Measurements from ENCODE around the gene SLC5A2.
"Not testable (repeated sequence)": the region's sequence is repeated elsewhere in the genome, so short reads cannot be mapped to it uniquely, and the experiment has no call there.

The SLC5A2 gene

DNA sequence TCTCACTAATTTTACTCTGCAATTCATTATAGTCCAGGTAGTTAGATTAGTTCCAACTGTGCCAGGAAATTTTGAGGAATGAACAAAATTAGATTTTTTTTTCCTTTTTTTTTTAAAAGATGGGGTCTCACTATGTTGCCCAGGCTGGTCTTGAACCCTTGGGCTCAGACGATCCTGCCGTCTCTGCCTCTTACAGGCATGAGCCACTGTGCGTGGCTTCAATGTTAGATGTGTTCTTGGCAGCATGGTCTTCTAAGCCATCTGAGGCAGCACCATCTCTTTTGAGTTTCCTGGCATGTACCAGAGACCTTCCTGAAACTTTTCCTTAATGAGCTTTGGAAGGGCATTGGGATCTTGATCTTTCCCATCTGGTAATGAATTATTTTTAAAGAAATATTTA, 42.2 kb downstream of the SLC5A2 start:
- DNase-seq (ENCODE audit: low read depth in 2 of 3, low spot score in 1 of 3) = no peak

DNA sequence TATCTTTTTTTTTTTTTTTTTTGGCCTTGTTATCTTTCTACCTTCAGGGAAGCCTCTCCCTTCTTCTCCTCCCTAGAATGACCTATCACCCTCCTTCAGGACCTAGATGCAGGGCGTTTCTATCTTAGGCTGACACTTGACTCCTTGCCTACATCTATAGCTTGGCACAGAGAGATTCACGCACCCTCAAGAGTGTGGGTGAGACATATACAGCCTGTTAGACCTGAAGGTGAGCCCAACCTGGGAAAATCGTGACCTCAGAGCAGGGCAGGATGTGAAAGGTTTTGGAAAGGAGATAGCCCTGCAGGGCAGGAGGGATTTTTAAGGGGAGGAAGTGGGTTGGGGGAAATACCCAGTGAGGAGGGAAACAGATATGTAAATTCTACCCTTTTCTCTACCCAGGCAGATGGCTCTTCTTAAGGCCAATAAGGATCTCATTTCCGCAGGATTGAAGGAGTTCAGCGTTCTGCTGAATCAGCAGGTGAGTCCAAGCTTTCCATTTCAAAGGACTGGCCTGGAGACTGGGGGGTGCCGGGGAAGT, 44.9 kb downstream of the SLC5A2 start, which contains the start of gene AHSP:
Gene AHSP, plus strand, starts transcription at position 167 of the 541 bp plus-strand sequence. Its CDS starts 240 bp downstream, at position 407.
- DNase-seq (ENCODE audit: low read depth in 2 of 3, low spot score in 1 of 3) = no peak

DNA sequence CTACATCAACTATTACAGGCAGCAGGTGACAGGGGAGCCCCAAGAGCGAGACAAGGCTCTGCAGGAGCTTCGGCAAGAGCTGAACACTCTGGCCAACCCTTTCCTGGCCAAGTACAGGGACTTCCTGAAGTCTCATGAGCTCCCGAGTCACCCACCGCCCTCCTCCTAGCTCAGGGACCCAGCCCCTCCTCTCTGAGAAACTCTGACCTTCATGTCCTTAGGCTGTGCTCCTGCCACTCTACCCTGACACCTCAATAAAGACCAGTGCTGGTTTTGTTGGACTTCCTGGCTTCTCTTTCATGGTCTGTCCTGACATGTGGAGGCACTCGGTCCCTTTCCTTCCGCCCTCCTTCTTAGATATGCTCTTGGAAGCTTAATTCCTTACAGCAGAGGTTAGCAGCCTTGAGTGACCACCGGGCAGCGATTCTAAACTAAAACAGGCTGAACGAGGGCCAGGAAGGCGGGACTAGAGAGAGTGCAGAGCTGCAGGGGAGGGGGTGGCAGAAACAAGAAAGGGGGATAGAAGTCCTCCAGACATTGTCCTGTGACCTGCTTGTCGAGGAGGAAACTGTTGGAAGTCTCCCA, 45.7 kb downstream of the SLC5A2 start:
- no peak for DNase-seq (ENCODE audit: low read depth in 2 of 3, low spot score in 1 of 3)

GRCh38 chr16:31529108-31529936, 46.4 kb downstream of the SLC5A2 start:
- no peak for DNase-seq (ENCODE audit: low read depth in 2 of 3, low spot score in 1 of 3)

DNA sequence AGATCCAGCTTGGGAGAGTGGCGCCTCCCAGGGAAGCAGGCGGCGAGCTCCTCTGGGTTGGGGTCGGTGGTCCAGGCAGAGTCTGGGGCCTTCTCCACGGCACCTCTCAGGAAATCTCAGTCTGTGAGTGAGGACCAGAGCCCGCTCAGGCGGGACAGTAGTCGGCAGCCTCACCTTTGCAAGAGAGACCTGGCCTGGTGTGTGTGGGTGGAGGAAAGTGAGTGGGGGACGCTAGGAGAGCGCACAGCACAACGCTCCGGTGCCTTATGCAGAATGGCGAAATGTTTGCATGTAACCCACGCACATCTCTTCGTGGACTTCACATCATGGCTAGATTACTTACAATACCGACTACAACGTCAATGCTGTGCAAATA, 47.0 kb downstream of the SLC5A2 start:
- DNase-seq (ENCODE audit: low read depth in 2 of 3, low spot score in 1 of 3) = no peak

DNA sequence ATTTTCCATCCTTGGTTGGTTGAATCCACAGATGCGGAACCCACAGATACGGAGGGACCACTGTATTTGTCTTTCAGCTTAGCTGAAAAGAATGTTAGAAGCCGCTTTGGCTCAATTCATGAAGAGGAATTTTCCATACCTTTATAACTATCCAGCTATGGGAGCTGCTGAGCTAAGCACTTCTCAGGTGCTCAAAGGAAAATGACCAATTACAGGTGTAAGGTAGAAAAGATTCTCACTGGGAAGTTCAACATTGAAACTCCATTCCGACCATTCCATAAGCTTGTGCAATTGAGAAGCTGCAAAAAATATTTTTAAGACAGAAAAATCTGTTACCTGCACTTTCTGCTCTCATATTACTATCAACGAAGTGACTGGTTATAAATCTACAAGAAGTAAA, 47.5 kb downstream of the SLC5A2 start:
- no peak for DNase-seq (ENCODE audit: low read depth in 2 of 3, low spot score in 1 of 3)

DNA sequence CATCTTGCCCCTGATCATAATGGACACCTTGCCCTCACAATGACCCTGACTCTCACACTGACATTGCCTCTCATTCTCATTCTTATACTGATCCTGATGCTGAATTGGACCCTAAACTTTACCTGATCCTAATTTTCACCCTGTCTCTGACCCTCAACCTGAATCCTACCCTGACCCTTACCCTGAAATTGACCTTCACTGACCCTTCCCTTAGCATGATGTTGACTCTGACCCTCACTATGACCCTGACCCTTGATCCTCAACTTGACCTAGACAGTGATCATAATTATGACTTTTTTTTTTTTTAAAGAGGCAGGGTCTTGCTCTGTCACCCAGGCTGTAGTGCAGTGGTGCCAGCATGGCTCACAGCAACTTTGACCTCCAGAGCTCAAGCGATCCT, 48.2 kb downstream of the SLC5A2 start:
- DNase-seq (ENCODE audit: low read depth in 2 of 3, low spot score in 1 of 3) = no peak

DNA sequence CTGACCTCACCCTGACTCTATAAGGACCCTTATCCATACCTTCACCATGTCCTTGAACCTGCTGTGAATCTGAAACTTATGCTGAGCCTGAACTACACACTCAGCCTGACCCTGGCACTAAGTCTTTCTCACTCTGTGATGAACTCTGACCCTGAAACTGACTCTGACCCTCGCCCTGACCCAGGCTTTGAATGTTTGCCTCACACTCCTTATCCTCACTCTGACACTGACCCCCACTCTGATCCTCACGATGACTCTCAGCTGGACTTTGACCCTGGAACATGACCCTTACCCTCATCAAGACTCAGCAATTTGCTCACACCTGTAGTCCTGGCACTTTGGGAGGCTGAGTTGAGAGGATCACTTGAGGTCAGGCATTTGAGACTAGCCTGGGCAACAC, 49.2 kb downstream of the SLC5A2 start:
- no peak for DNase-seq (ENCODE audit: low read depth in 2 of 3, low spot score in 1 of 3)

DNA sequence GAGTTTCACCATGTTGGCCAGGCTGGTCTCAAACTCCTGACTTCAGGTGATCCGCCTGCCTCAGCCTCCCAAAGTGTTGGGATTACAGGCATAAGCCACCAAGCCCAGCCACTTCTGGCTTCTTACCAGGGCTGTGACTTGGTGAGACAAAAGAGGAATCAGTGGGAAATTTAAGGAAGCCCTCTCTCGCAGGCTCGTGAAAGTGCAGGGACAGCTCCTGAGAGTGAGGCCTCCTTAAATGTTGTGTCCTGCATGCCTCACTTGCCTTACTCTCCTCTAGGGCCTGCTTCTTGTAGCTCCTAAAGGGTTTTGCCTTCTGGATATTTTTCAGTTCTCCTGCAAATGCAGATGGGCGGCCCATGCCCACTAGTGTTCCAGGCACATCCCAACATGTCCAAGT, 50.0 kb downstream of the SLC5A2 start:
- DNase-seq (ENCODE audit: low read depth in 2 of 3, low spot score in 1 of 3) = no peak

DNA sequence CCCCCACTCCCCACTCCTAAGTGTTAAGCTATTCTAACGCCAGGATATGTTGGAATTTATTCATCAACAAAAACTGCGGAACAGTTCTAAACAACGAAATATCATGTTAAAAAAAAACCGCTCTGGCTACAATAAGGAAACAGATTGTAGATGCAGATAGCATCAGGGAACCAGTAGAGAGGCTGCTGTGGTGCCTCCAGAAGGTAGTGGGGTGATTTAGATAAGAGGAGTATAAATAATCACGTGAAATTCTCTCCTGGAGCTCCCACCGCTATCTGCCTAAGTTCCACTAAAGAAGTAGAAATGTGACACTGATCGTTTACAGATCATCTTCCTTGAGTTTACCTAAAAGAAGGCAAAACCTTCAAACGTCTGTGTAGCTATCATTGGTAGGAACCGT, 52.8 kb downstream of the SLC5A2 start:
- DNase-seq (ENCODE audit: low read depth in 2 of 3, low spot score in 1 of 3) = no peak

DNA sequence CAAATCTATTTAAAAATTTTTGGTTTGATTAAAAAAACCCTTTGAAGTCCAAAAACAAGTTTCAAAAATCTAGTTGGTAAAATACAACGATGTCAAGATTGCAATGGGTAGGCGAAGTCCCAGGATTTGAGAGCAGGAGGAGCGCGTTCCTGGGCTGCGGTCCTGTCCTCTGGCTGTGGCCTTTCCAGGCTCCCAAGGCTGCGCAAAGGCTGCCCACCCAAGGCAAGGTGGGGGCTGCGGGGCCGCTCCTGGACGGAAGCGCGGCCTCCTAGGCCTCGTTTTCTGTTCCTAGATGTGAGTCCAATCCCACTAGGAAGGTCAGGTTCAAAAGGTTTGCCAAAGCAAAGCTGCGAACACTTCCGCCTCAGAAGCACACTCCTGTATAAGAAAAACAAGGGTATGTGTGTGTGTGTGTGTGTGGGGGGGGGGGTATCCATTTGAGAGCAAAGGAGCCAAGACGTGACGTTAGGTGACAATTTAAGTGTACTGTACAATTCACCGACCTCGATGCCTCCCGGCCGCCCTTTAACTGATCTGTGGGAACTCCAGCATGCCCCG, 54.0 kb downstream of the SLC5A2 start:
- DNase-seq (ENCODE audit: low read depth in 2 of 3, low spot score in 1 of 3) = no peak

DNA sequence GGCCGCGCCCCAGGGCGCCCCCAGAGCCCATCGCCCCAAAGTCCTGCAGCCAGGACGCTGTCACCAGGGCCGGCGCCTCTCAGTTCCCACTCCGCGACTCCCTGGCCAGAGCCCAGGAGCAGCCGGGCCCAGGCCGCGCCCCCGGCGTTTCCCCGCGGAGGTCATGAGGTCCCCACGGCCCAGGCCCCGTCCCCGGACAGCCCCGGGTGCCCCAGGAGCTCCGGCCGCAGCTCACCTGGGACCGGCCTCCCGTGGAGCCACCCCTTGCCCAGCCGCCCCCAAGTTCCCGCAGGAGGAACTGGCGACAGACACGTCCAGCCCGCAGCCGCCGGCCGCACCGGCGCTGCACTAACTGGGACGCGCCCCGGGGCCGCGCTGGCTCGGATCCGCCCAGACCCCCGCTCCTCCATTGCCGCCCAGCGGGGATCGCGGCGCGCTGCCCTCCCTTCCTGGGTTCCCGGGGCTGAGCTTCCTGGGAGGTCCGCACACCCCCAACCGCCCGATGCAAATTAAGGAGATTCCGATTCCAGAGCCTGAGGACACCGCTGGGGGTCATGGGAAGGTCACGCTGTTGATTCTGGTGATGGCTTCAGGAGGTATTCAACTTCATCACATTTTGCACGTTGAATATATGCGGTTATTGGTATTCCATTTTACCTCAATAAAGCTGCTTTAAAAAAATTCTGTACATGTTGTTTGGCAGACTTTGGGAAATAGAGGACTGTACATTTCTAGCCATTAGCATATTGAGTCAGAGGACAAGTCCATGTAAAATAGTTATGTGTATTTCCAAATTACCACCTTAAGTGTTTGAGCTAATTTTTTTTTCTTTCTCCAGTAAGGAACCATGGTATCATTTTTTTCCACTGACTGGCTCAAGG, 54.7 kb downstream of the SLC5A2 start:
- no peak for DNase-seq (ENCODE audit: low read depth in 2 of 3, low spot score in 1 of 3)

DNA sequence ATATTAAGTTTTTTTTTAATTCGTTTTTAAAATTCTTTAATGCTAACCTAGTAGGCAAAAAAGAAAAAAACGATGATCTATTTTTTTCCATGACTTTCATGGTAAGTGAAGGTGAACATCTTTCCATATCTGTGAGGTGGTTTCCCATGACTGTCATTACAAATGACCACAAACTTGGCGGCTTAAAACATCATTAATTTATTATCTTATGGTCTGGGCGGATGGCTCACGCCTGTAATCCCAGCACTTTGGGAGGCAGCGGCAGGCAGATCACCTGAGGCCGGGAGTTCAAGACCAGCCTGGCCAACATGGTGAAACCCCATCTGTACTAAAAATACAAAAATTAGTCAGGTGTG, 55.3 kb downstream of the SLC5A2 start:
- not testable (repeated sequence) for DNase-seq (ENCODE audit: low read depth in 2 of 3, low spot score in 1 of 3)

- DNase-seq (ENCODE audit: low read depth in 2 of 3, low spot score in 1 of 3) = not testable (repeated sequence)
Observed at GRCh38 chr16:31539762-31540161, 56.8 kb downstream of the SLC5A2 start.

Measured in stimulated activated CD4-positive, alpha-beta T cell treated with anti-CD3 and anti-CD28 coated beads, Interleukin-12 subunit alpha, Interleukin-12 subunit beta, amount 100 ng/mL, for 48 hours (primary cell).